Activated CD8-positive, alpha-beta memory T cell treated with anti-CD3 and anti-CD28 coated beads for 24 hours (primary cell): Measurements from ENCODE around the gene TOP3B.

Experiments
- DNase-seq: peaks from one replicate; pipeline ENCODE4 v3.0.0-alpha.2; 2020

Gene TOP3B

DNA sequence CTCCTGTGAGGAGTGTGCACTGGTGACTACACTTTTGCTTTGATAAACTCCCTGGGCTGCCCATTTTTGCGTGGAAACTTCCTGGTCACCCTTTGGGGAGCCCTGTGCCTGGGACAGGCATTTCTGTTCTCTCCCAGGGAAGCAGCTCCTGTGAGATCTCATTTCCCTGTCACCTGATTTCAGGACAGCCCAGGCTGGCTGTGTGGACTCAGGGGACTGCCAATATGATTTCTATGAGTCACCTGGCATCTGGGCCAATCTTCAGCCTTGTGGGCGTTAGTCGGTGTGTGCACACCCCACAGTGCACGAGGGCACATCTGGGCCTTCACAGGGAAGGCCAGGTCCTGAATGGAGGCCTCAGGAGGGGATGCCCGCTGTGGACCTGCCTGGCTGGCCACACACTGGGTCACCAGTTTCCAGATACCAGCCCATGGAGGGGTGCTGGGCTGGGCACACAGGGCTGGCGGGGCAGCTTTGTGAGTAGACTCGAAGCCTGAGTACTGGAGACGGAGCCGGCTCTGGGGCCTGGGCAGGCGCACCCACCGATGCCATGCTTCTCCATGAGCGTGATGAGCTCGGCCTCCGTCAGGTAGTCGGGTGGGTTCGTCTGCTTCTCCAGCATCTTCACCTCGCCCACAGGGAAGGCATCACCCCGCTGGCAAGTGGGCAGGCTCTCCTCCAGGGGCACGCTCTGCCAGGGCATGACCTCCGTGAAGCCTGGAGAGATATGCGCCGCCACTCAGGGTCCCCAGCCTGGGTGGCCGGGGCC is 20.5 kb downstream of the TOP3B start:
- DNase-seq, result no peak

DNA sequence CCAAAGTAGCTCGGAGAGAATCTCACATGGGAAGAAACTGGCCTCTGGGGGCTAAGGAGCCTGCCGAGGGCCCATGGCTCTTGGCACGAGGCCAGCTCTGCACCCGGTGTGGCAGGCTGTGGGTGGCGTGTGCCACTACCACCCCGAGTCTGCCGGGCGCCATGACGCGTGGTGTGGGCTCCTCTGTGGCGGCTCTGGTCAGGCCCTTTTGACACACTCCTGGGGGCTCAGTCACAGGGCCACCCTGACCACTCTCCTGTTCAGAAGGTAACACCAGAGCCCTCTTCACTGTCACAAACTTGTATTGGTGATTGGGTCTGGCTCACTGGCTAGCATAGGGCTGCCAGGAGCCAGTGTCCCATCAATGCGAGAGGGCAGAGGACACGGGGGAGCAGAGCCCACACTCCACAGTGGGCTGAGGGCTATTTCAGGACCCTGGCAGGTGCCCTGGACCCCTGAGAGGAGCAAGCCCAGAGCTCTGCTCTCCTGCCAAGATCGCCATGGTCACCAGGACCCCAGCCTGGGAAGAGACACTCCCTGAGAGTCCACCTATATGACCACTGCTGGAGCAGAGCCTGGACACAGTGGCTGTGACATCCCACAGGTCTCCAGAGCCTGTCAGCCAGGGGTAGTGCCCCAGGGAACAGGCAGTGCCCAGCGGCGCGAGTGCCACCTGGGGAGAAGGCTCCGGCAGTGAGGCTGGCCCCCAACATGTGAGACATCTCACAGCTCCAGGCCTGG is 21.3 kb downstream of the TOP3B start:
- no peak for DNase-seq

DNA sequence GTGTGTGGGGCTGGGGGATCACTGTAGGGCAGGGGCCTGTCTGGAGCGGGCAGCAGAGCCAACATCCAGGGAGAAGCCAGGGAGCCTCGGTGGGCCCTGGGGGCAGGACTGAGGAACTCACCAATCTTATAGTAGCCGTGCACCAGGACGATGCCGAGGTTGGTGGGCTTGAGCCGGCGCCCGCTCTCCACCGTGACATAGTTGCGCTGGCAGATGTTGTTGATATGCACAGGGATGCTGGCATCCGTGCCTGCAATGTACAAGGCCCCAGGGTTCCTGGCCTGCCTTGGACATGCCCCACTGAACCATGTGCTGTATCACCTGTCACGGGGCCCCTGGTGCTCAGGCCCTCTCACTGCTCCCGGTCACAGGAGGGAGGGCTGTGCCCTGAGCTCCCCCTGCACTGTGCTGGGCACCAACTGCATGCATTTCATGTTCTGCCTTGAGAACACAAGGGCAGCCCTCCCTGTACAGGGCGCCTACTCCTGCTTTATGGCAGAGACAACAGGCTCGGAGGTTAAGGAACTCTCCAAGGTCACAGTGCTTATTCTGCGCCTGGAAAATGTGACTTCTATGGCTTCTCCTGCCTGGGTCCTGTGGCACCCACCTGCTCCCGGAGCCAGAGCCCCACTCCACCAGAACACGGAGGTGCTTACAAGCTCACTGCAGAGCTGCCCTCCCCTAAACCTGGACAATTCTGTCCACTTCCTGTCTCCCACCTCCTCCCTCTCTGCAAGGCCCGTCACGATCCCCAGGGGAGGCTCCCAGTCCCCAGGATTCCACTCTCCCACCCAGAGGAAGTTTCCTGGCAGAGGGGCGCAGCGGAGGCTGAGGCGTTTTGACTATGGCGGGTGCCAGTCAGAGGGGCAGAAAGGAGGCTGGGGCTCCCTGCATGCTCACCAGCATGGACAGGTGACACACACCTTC is 22.1 kb downstream of the TOP3B start:
- no peak for DNase-seq

DNA sequence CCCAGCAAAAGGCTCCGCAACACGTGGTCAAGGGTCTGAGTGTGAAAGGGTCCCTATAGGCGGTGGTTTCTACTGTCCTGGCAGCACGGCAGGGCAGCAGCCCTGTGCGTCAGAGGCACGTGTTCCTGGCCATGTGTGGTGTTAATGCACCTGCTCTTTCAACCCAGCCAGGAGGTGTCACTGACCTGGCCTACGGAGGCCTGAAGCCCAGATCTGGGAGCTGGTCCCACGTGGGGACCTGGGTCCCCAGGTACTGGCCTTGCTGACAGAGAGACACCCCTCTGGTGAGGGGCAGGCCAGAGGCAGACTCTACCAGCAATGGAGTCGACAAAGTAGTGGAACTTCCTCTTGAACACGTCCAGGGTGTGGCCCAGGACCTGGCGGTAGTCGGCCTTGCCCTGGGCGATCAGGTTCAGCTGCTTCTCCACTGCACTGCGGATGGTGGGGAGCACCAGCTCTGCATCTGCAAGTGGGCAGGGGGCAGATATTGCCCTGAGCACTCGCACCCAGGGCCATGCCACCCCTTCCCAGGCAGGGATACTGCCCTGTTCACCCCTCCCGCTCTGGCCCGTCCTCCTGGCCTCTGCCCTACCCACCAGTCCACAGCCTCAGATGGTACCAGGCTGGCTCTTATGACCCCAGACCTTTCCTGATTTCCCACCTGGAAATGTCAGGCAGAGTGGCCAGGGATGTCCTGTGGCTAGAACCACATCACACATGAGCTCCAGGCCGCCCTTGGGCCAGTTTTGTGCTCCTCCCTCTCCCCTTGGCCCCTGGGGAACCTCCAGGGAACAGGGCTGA is 23.1 kb downstream of the TOP3B start:
- no peak for DNase-seq

DNA sequence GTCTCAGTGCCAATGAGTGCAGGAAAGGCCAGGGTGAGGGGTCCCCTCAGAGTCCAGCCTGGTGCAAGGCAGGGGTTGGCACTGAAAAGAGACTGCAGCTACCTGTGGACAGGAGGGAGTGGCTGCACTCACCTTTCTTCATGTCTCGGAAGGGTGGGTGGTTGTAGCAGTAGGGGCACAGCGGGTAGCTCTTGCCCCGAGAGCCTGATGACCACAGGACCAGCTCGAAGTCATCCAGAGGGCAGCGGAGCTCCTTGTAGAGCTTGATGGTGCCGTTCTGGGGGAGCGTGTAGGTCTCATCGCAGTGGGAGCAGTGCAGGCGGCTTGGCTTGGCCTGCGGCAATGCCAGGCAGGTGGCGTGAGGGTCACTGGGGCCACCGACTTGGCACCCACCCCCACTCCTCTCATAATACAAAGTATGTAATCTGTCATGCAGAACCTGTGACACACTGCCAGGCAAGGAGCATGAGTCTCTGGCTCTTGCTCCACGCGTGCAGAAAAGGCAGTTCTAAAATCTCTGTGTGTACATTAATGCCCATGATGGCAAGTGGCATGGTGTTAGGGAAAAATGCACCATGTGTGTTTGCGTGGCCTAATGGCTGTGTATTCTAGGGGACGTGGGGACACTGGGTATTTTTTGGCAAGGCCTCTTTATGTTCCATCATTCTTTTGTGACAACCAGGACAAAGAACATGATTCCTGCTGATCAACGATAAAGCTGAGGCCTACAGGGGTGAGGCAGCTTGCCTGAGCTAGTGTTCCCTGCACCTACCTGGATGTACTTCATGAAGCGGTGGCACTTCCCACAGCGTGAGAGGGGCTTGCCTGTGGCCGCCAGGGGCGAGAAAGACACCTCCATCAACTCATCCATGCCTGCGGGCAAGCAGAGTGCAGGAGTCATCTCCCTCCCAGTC is 24.0 kb downstream of the TOP3B start:
- no peak for DNase-seq

DNA sequence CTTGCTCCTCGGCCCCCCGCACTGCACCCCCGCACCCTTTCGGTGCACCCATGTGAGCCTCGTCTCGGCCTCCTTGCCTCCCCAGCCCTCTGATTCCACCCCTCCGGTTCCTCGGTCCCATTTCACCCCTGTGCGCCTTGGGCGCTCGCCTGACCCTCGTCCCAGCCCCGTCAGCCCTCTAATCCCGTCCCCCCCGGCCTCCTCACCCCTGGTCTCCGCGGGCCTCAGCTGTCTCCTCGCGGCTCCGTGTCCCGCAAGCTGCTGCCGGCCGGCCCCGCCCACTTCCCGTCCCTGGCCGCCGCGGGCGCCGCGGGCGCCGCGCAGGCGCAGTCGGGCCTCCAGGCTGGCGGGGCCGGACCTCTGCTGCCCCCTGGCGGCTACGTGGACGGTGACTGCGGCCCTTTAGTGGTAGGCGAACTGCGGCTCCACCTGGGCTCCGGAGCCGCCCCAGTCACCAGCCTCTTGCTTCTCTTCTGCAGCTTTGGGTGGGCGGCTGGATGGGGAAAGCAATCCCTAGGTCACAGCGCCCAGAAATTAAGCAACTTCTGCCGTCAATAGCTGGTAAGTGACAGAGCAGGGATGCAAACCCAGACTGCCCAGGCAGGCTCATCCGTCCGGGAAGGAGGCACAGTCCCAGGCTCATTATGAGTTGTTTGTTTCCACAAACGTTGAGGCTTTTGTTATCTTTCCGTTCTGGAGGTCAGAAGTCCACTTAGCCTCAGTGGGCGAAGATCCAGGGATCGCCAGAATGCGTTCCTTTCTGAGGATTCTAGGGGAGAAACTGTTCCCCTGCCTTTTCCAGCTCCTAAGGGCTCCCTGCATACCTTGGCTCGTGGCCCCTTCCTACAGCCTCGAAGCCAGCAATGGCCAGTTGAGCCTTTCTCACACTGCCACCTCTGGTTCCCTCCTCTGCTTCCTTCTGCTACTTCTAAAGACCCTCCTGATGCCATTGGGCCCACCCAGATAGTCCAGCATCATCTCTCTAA is 29.7 kb downstream of the TOP3B start, which contains the start of gene PPM1F:
Gene PPM1F, minus strand, starts transcription at position 263 of the 986 bp plus-strand sequence. CDS start 6,800 bp downstream, outside the sequence.
- peak; percentile 98 for DNase-seq

DNA sequence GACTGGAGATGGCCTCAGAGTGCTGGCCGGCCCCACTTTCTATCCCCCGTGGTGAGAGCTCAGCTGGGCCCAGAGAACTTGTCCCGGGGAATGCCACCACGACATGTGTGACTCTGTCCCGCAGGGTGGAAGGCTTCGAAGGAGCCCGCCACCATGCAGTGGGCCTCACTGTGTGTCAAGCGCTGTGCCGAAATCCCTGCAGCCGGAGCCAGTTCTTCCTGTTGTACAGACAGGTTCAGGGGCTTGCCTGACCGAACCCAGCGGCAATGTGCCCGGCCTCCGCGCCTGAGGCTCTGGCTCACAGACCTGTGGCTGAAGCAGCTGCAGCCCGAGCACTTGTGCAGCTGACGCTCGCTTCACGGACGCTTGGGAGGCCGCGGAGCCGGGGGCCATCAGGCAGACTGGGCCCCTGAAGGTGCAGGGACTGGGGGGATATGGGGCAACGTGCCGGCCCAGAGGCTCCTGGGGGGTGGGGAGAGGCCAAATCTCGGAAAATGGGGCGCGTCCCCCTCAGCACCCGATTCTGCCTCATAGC is 30.6 kb downstream of the TOP3B start:
- DNase-seq, result peak; percentile 71

DNA sequence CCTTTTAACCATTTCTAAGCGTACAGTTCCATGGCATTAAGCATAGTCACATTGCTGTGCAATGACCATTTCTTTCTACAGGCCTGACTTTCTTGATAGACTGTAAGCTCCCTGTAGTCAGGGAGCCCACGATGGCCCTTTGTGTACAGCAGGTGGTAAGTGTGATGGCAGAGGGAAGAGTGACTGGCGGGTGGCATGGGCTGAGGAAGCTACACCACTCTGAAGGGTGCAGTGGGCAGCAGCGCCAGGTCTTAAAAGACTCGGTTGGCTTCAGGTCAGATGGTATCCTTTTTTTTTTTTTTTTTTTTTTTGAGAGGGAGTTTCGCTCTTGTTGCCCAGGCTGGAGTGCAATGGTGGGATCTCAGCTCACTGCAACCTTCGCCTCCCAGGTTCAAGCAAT is 31.5 kb downstream of the TOP3B start:
- no peak for DNase-seq

DNA sequence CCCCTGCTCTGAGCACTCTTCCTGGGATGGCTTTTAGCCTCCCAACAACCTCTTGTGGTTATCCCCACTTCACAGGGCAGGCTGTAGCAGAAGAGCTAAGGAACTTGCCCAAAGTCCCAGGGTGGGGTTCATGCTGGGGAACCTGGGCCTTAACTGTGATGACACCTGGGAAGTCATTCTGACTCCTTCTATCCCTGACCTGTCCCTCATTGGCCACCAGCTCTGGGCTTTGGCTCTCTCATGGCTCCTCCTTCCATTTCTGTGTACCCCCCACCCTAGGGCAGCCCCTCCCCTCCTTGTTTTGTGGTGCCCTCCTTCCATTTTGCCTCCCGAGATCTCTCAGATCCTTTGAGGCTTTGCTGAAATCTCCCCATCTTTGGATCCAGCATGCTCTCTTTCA is 32.6 kb downstream of the TOP3B start:
- no peak for DNase-seq

DNA sequence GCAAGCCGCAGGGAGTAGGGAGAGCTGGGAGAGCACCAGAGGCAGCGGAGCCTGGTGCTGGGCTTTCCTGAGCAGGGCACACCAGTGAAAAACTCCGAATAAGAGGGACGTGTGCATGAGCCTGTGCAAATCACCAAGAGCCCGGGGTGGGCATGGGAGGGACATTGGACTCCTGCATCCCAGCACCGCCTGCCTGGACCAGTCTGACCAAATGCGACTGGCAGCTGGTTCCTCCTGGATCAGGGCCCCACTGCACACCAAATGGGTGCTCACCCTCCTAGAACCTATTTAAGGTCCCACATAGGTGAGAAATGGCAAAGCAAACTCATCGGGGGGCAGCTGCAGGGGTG is 33.0 kb downstream of the TOP3B start:
- no peak for DNase-seq

DNA sequence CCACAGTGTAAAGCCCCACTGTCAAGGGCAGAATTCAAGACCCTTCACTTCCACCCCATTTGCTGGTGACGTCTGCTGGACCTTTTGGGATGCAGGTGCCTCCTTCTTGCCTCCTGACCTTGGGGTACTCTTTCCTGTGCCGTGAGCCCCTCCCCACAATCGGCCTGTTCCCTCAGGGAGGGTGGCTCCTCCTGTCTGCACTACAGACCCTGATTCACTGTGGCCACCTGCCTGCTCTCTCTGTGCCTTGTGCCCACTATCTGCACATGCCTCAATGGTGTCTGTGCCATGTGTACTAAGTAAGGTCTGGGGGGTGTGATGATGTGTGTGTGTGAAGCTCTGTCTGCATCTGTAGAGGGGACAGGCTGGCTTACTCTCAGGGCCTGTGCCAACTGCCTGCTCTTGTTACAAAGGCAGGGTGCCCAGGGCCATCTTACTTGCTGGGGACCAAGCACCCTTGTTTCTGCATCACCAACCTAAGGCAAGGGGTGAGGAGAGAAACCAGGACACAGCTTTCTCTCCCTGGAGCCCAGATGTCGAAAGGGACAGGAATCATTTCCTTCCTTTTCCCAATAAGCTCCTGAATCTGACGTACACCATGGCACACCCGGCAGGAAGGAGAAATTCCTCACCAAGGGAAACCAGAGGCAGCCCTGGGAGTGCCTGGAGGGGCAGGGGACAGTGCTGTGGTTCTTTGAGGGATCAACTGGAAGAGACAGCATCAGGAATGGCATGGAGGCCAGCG is 33.6 kb downstream of the TOP3B start:
- DNase-seq, result no peak

DNA sequence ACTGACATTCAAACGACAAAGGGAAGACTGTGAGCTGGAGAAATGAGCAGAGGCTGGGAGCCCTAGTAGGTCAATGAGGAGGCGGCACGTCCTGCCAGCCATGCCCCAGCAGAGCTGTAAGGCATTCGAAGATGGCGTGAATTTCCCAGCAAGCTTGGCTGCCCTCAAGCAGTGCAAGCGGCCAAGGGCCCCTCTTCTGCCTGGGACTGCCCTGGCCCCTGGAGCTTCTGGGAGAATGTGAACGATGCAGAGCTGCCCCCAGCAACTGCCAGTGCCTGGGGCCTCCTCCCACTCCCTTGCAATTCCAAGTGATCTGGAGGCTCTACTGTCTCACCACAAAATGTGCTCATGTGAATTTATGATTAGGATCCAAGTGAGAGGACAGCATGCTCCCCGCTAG is 34.2 kb downstream of the TOP3B start:
- DNase-seq, result no peak

DNA sequence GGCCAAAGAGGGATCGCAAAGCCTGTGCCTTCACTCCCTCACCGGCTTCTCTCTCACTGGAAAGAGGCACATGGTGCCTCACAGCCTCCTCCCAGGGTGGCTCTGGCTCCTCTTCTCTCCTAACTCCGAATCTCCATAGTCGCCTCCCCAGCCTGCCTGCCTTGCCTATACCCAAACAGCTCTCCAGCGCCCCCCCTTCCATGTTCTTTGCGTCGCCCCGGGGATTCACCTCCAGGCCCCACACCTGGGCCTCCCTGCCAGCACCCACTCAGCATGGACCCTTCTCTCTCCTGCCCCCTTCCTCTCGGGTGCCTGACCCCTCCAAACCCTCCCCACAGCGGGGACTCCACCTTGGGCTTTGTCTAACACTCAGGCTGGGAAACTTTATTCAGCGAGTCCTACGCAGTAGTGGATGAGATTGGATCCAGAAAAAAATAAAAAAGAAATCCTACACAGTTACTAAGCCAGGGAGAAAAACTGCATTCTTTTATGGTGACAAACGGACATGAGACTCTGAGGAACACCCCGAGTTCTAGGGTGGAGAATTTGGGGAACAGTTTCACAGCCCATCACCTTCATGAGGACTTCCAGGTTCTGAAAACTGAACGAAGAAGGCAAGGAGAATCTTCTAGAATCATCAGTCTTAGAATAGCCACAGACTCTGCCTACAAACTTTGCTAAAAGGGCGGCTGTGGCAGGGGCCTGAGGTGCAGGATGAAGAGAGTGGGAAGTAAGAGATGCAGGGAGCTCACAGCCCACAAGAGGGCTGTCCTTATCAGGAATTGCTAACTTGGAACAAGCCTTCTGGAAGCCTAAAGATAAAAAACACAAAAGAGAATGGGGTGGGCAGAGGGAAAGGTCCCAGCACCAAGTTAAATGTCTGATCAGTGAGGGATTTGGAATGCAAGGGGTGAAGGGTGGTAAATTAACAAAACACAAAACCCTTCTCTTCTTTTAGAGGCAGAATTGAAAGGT is 35.3 kb downstream of the TOP3B start:
- DNase-seq, result no peak

DNA sequence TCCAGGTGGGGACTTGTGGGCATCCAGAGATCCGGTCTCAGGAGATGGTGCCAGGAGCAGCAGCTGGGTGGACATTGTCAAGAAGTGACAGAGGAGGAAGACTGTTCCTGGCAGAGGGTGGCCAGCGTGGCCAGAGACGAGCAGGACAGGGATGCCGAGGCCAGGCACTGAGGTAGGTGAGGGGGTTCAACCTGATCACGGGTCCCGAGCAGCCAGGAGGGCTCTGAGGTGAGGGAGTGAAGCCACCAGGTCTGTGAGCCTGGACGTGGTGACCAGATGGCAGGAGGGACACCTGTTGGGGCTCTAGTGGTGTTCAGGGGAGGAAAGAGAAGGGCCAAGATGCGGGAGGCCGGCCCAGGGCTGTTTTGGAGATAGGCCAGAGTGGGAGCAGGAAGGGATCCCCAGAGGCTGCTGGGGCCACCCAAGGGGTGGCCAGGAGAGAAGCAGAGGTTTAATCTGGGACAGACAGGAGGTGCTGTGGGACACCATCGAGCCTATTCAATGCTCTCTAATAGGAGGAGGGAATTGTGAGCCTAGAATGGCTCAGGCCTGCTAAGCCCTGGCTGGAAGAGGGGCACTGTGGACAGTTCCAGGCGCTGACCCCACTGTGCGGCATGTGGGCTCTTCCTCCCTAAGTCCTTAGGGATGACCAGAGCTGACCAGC is 36.2 kb downstream of the TOP3B start:
- no peak for DNase-seq

DNA sequence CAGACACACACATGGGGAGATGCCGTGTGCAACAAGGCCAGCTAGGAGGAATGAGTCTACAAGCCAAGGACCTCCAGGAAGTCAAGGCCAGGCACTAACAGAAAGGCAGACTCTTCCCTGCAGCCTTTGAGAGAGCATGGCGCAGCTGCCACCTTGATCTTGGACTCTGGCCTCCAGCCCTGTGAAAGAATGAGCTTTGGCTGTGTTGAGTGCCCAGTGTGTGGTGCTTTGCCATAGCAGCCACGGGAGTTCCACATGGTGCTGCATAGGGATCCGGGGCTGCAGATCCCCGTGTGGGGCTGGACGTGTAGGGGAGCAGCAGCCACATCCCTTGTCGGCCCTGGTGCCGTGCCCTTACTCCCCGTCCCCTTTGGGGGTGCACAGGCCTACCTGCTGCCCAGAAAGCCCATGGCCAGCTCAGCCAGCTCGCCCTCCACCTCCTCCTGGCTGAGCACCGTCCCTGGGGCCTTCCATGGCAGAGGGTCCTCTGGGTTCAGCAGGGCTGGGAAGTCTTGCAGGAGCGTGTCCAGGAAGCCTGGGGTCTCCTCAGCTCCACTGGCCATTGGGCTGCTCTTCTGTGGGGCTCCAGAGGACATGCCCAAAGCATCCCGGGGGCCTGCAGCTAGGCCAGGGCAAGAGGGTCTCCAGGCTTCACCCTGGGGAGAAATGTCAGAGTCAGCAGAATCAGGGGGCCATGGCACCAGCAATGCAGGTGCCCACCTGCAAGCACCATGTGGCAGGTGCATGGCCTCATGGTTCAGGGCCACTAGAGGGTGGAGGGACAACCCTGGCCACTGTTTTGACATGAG is 36.9 kb downstream of the TOP3B start:
- no peak for DNase-seq

DNA sequence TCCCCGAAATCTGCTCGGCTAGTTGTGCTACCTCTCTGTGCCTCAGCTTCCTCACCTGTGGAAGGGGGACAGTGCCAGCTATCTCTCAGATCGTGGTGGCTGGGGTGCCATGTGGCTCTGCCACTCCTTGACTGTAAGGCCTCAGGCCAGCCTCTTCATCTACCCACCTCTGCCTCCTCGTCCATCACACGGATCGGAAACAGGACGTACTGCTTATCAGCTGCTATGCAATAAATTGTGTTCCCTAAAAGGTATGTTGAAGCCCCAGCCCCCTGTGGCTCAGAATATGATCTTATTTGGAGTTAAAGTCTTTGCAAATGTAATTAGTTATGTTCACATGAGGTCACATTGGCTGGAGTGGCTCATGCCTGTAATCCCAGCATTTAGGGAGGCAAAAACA is 37.7 kb downstream of the TOP3B start:
- no peak for DNase-seq
